Measurements from ENCODE around the gene ADAM15. TPM values are rescaled to one million over a fixed set of nuclear protein-coding genes. Genes with fewer than 3 reads are reported as not detected.

The ADAM15 gene
- total RNA-seq, 1 donor from 2014 or later: 69.0 TPM

DNA sequence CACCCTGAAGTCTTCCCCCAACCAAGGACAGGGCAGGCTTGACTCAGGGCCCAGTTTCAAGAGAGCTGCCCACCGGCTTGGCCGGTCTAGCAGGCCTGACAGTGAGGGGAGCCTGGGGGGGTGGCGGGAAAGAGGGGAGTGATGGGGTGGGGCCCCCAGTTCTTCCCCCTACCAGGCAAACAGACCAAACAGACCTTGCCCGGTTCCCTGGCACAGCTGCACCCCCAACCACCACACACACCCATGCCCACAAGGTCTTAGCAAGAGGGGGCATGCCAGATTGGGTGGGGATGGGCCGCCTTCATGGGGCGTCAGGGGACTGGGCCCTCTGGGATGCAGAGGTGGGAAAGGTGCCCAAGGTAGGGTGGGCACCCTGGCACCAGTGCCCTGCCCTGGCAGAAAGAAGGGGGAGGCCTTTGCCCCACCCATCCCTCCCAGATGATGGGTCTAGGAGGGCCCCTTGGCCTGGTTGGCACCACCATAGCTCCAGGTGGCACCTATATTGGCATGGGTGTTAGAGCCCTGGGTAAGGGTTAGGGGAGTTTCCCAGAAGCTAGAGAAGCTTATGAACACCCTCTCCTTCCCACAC, 39.6 kb upstream of the ADAM15 start:
- H3K36me3 Mint-ChIP-seq: no peaks in the 10 kb centered on the region
- peaks cover 28% of the 10 kb centered on the region for H3K4me1 Mint-ChIP-seq (ENCODE audit: unreplicated experiment)
- no peak for DNase-seq (ENCODE audit: extremely low spot score, unreplicated experiment)
- H3K27me3 Mint-ChIP-seq: no peaks in the 10 kb centered on the region
- no peak overlapping the region for H3K4me3 Mint-ChIP-seq
- no peaks in the 10 kb centered on the region for H3K9me3 Mint-ChIP-seq
- peak overlapping the region; percentile 78 for H3K27ac Mint-ChIP-seq
- TF ChIP-seq, protein P1, sequence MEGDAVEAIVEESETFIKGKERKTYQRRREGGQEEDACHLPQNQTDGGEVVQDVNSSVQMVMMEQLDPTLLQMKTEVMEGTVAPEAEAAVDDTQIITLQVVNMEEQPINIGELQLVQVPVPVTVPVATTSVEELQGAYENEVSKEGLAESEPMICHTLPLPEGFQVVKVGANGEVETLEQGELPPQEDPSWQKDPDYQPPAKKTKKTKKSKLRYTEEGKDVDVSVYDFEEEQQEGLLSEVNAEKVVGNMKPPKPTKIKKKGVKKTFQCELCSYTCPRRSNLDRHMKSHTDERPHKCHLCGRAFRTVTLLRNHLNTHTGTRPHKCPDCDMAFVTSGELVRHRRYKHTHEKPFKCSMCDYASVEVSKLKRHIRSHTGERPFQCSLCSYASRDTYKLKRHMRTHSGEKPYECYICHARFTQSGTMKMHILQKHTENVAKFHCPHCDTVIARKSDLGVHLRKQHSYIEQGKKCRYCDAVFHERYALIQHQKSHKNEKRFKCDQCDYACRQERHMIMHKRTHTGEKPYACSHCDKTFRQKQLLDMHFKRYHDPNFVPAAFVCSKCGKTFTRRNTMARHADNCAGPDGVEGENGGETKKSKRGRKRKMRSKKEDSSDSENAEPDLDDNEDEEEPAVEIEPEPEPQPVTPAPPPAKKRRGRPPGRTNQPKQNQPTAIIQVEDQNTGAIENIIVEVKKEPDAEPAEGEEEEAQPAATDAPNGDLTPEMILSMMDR (conservative IDR thresholded peaks at IDR 0.05): no peak

DNA sequence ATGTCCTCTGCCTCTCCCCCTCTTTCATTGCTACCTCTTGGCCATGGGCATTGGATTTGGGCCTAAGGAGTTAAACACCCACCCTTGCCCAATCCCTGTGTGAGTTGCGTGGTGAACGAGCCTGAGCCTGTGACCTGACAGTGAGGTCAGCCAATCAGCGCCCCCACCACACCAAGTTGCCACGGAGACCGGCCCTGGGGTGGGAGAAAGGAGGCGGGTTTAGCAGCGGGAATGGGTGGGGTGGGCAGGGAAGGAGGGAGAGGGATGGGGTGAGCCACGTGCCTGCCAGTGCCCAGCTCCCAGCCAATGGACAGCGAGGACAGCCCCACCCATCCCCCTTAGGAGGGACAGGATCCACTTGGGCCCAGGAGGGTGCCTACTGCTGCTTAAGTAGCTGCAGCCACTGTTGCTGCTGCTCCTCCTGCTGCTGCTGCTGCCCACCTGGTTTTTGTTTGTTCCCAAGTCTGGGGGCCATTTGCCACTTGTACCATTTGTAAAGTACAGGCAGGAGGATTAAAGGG, 39.0 kb upstream of the ADAM15 start:
- Mint-ChIP-seq H3K27ac (peak overlapping the region; percentile 78), H3K9me3 (no peaks in the 10 kb centered on the region), H3K4me1 (ENCODE audit: unreplicated experiment) (peaks cover 24% of the 10 kb centered on the region), H3K36me3 (no peaks in the 10 kb centered on the region), H3K4me3 (no peak overlapping the region), H3K27me3 (no peaks in the 10 kb centered on the region)
- TF ChIP-seq, protein P1 (conservative IDR thresholded peaks at IDR 0.05): no peak
- DNase-seq (ENCODE audit: extremely low spot score, unreplicated experiment): no peak

GRCh38 chr1:155012776-155013602, 38.1 kb upstream of the ADAM15 start:
- Mint-ChIP-seq H3K27ac (peak overlapping the region; percentile 78), H3K4me1 (ENCODE audit: unreplicated experiment) (peaks cover 24% of the 10 kb centered on the region), H3K4me3 (no peak overlapping the region), H3K27me3 (no peaks in the 10 kb centered on the region), H3K36me3 (no peaks in the 10 kb centered on the region), H3K9me3 (no peaks in the 10 kb centered on the region)
- no peak for DNase-seq (ENCODE audit: extremely low spot score, unreplicated experiment)
- TF ChIP-seq, protein P1 (conservative IDR thresholded peaks at IDR 0.05): no peak

GRCh38 chr1:155013632-155014031, 37.5 kb upstream of the ADAM15 start:
- DNase-seq (ENCODE audit: extremely low spot score, unreplicated experiment): no peak
- TF ChIP-seq, protein P1 (conservative IDR thresholded peaks at IDR 0.05): no peak
- Mint-ChIP-seq H3K36me3 (no peaks in the 10 kb centered on the region), H3K27me3 (no peaks in the 10 kb centered on the region), H3K9me3 (no peaks in the 10 kb centered on the region), H3K4me3 (no peak overlapping the region), H3K27ac (no peak overlapping the region), H3K4me1 (ENCODE audit: unreplicated experiment) (peaks cover 24% of the 10 kb centered on the region)

- Mint-ChIP-seq H3K4me3 (no peak overlapping the region), H3K27ac (no peak overlapping the region), H3K4me1 (ENCODE audit: unreplicated experiment) (peaks cover 33% of the 10 kb centered on the region), H3K36me3 (no peaks in the 10 kb centered on the region), H3K27me3 (no peaks in the 10 kb centered on the region), H3K9me3 (no peaks in the 10 kb centered on the region)
- no peak for DNase-seq (ENCODE audit: extremely low spot score, unreplicated experiment)
- TF ChIP-seq, protein P1 (conservative IDR thresholded peaks at IDR 0.05): no peak
Observed at GRCh38 chr1:155014709-155015508, 36.2 kb upstream of the ADAM15 start.

All from type B pancreatic cell (in vitro differentiated cells).